Measurements from ENCODE around the gene ATG7. TPM values are rescaled to one million over a fixed set of nuclear protein-coding genes. Genes with fewer than 3 reads are reported as not detected.

Gene ATG7
- total and polyA plus RNA-seq, 4 experiments from 2014 or later = 16.9 to 32.8 (median 27.8) TPM

DNA sequence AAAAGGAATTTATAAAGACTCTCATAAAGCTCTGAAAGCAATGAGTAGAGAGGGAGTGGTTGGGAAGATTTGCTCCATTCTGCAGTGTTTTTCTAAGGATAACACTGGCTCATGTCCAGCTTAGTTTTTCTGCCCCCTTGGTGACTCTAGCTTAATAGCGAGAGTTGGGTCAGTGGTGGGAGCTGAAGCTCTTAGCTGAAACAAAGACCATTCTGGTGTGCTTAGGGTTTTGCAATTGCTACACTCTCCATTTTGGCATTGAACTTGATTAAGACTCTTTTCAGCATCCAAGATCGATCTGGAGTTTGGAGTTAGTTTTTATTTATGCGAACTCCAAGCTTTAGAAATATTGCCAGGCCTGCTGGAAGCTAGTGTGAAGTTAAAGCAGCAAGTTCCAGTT is 98.0 kb downstream of the ATG7 start:
- Histone ChIP-seq H3K27me3 (ENCODE audit: insufficient read depth, low read length) (no peaks in the 10 kb centered on the region), H3K4me1 (ENCODE audit: insufficient read depth, low read length) (no peaks in the 10 kb centered on the region), H3K4me3 (ENCODE audit: low read length in 2 of 2) (no peak overlapping the region), H3K27ac (ENCODE audit: low read depth, low read length) (no peak overlapping the region), H3K9me3 (ENCODE audit: control insufficient read depth in 1 of 2, low read length in 2 of 2) (no peaks in the 10 kb centered on the region), H3K36me3 (ENCODE audit: insufficient read depth, low read length) (peaks cover 5% of the 10 kb centered on the region)
- no peaks in the 10 kb centered on the region for H3K27me3 Mint-ChIP-seq
- no peak for DNase-seq
- H3K27ac Mint-ChIP-seq = no peak overlapping the region
- intact Hi-C loops (cut with micrococcal nuclease) = no loop called here
- CTCF ChIA-PET (ENCODE audit: partially characterized antibody) = interaction anchor here (1.2 to 2.3 kb wide), 4 partner anchors 9 to 281 kb away, joined by 3 to 12 read pairs (median 4); no protein-coding TSS in a partner anchor
- H3K4me3 Mint-ChIP-seq = no peak overlapping the region
- H3K36me3 Mint-ChIP-seq = peaks cover 42 to 52% of the 10 kb centered on the region in 2 donors
- POLR2A ChIA-PET (ENCODE audit: partially characterized antibody) = interaction anchor here (0.7 kb wide), 1 partner anchor 10 kb away, joined by 3 read pairs; no protein-coding TSS in a partner anchor
- H3K4me1 Mint-ChIP-seq = no peaks in the 10 kb centered on the region
- no peaks in the 10 kb centered on the region for H3K9me3 Mint-ChIP-seq

DNA sequence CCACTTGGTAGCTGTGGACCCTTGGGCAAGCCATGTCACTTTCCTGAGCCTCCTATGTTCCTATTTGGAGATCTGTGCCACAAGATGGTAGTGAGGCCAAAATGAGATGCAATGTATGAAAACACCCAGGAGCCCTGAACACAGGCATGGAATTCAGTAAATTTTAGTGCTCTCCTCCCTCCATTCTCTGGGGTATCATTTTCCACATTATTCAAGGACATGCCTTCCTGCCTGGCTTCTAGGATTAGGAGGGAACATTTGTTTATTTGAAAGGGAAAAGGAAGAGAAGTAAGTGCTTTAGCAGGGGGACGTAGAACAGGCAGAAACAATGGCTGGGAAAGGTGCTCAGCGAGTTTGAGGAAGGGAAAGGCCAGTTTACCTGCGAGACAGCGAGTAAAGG is 98.8 kb downstream of the ATG7 start:
- ChIA-PET POLR2A (ENCODE audit: partially characterized antibody) (no interaction called here), CTCF (ENCODE audit: partially characterized antibody) (interaction anchor here (1.2 to 2.3 kb wide), 4 partner anchors 8 to 281 kb away, joined by 3 to 12 read pairs (median 4); no protein-coding TSS in a partner anchor)
- Mint-ChIP-seq H3K9me3 (no peaks in the 10 kb centered on the region), H3K36me3 (peaks cover 36 to 48% of the 10 kb centered on the region in 2 donors), H3K4me3 (no peak overlapping the region), H3K27me3 (no peaks in the 10 kb centered on the region), H3K4me1 (no peaks in the 10 kb centered on the region), H3K27ac (peak overlapping the region in 1 of 7 donors; percentile 38)
- Histone ChIP-seq H3K27ac (ENCODE audit: low read depth, low read length) (no peak overlapping the region), H3K36me3 (ENCODE audit: insufficient read depth, low read length) (peaks cover 5% of the 10 kb centered on the region), H3K4me1 (ENCODE audit: insufficient read depth, low read length) (no peaks in the 10 kb centered on the region), H3K9me3 (ENCODE audit: control insufficient read depth in 1 of 2, low read length in 2 of 2) (no peaks in the 10 kb centered on the region), H3K27me3 (ENCODE audit: insufficient read depth, low read length) (no peaks in the 10 kb centered on the region), H3K4me3 (ENCODE audit: low read length in 2 of 2) (no peak overlapping the region)
- intact Hi-C loops (cut with micrococcal nuclease) = no loop called here
- no peak for DNase-seq

DNA sequence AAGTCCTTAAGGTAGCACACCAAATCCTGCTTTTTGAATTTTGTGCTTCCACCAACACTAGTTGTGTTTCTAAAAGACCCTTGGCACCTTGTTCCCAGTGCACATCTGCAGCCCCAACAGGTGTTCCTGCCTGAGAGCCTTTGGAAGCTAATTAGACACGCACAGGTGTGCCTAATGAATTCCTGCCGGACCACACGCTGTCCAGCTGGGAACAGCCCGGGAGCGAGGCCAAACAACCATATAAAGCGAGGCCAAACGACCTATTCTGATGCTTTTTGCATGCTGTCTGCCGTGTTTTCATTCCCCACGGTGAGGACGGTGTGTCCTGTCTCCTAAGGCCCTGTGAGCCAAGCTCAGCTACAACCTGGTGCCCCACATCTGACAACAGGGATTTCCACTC is 99.5 kb downstream of the ATG7 start:
- no peaks in the 10 kb centered on the region for H3K27me3 ChIP-seq (ENCODE audit: insufficient read depth, low read length)
- H3K27ac Mint-ChIP-seq = no peak overlapping the region
- H3K27me3 Mint-ChIP-seq = no peaks in the 10 kb centered on the region
- POLR2A ChIA-PET (ENCODE audit: partially characterized antibody) = no interaction called here
- no peaks in the 10 kb centered on the region for H3K36me3 ChIP-seq (ENCODE audit: insufficient read depth, low read length)
- CTCF ChIA-PET (ENCODE audit: partially characterized antibody) = no interaction called here
- no peaks in the 10 kb centered on the region for H3K9me3 Mint-ChIP-seq
- H3K4me1 ChIP-seq (ENCODE audit: insufficient read depth, low read length) = no peaks in the 10 kb centered on the region
- H3K4me1 Mint-ChIP-seq = no peaks in the 10 kb centered on the region
- no peak overlapping the region for H3K4me3 Mint-ChIP-seq
- no peaks in the 10 kb centered on the region for H3K9me3 ChIP-seq (ENCODE audit: control insufficient read depth in 1 of 2, low read length in 2 of 2)
- intact Hi-C loops (cut with micrococcal nuclease) = no loop called here
- no peak for DNase-seq
- peaks cover 30 to 41% of the 10 kb centered on the region in 2 donors for H3K36me3 Mint-ChIP-seq
- H3K27ac ChIP-seq (ENCODE audit: low read depth, low read length) = no peak overlapping the region
- no peak overlapping the region for H3K4me3 ChIP-seq (ENCODE audit: low read length in 2 of 2)

DNA sequence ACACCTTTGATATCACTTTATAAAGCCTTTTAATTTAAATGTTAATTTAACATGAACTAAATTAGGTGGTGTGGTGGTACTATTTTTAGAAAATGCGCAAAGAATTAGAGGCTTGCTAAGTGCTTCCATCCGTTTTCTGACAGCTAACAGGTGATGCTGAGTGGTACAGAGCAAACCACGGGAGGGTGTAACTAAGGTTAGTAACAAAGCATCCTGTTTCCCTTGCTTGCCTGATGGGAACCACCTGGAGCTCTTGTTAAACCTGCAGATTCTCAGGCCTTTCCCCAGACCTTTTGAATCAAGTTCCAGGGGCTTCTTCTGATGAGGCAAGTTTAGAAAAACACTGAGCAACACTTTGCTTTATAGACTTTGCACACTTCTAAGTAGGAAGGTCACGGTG is 101.0 kb downstream of the ATG7 start:
- Histone ChIP-seq H3K4me3 (ENCODE audit: low read length in 2 of 2) (no peak overlapping the region), H3K27ac (ENCODE audit: low read depth, low read length) (no peak overlapping the region), H3K27me3 (ENCODE audit: insufficient read depth, low read length) (no peaks in the 10 kb centered on the region), H3K4me1 (ENCODE audit: insufficient read depth, low read length) (no peaks in the 10 kb centered on the region), H3K9me3 (ENCODE audit: control insufficient read depth in 1 of 2, low read length in 2 of 2) (no peaks in the 10 kb centered on the region), H3K36me3 (ENCODE audit: insufficient read depth, low read length) (no peaks in the 10 kb centered on the region)
- Mint-ChIP-seq H3K4me3 (no peak overlapping the region), H3K27me3 (no peaks in the 10 kb centered on the region), H3K4me1 (no peaks in the 10 kb centered on the region), H3K9me3 (no peaks in the 10 kb centered on the region), H3K36me3 (peaks cover 18 to 37% of the 10 kb centered on the region in 2 donors), H3K27ac (peak overlapping the region in 1 of 7 donors; percentile 12)
- POLR2A ChIA-PET (ENCODE audit: partially characterized antibody) = no interaction called here
- intact Hi-C loops (cut with micrococcal nuclease) = no loop called here
- CTCF ChIA-PET (ENCODE audit: partially characterized antibody) = no interaction called here
- no peak for DNase-seq

DNA sequence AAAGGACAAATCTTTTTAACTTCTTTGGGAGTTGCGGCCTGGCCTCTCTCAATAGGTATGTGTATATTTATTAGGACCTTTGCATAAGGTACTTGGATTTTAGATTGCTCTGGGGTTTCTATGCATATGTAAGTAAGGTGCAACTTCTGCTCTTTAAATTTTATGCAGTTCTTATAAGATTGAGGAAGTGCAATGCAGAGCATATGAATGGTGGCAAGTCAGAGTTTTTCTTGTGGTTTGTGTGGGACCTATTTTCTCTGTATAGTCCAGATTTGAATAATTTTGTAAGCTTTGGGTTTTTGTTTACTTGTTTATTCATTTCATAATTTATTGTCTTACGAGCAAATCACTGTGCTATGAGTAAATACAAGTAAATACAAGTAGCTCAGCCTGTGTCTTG is 101.5 kb downstream of the ATG7 start:
- intact Hi-C loops (cut with micrococcal nuclease) = no loop called here
- H3K9me3 Mint-ChIP-seq = no peaks in the 10 kb centered on the region
- CTCF ChIA-PET (ENCODE audit: partially characterized antibody) = no interaction called here

DNA sequence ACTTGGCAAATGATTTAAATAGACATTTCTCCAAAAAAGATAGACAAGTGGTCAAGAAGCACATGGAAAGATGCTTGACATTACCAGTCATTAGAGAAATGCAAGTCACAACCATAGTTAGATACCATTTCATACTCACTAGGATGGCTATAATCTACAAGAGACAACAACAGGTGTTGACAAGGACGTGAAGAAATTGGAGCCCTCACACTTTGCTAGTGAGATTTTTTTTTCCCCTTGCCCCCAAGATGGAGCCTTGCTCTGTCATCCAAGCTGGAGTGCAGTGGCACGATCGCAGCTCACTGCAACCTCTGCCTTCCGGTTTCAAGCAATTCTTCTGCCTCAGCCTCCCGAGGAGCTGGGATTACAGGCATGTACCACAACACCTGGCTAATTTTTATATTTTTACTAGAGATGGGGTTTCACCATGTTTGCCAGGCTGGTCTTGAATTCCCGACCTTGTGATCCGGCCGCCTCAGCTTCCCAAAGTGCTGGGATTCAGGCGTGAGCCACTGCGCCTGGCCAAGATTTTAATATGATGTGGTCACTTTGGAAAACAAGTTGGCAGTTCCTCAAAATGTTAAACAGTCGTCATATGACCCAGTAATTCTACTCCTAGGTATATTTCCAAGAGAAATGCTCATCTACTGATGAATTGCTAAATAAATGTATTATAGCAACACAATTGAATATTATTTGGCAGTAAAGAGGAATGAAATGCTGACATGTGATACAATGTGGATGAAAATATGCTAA is 103.3 kb downstream of the ATG7 start:
- H3K36me3 ChIP-seq (ENCODE audit: insufficient read depth, low read length) = no peaks in the 10 kb centered on the region
- Mint-ChIP-seq H3K4me1 (no peaks in the 10 kb centered on the region), H3K27me3 (no peaks in the 10 kb centered on the region), H3K4me3 (no peak overlapping the region), H3K9me3 (no peaks in the 10 kb centered on the region), H3K36me3 (peaks cover 19 to 35% of the 10 kb centered on the region in 2 donors), H3K27ac (no peak overlapping the region)
- CTCF ChIA-PET (ENCODE audit: partially characterized antibody) = interaction anchor here (6.2 kb wide), 1 partner anchor 276 kb away, joined by 109 read pairs; no protein-coding TSS in a partner anchor
- no peak overlapping the region for H3K4me3 ChIP-seq (ENCODE audit: low read length in 2 of 2)
- no peaks in the 10 kb centered on the region for H3K9me3 ChIP-seq (ENCODE audit: control insufficient read depth in 1 of 2, low read length in 2 of 2)
- POLR2A ChIA-PET (ENCODE audit: partially characterized antibody) = no interaction called here
- no peaks in the 10 kb centered on the region for H3K4me1 ChIP-seq (ENCODE audit: insufficient read depth, low read length)
- intact Hi-C loops (cut with micrococcal nuclease) = no loop called here
- H3K27me3 ChIP-seq (ENCODE audit: insufficient read depth, low read length) = no peaks in the 10 kb centered on the region
- DNase-seq = no peak
- H3K27ac ChIP-seq (ENCODE audit: low read depth, low read length) = no peak overlapping the region

More for the DNA sequence above, 101.5 kb downstream of the ATG7 start:
- H3K27me3 ChIP-seq (ENCODE audit: insufficient read depth, low read length) = no peaks in the 10 kb centered on the region
- no peaks in the 10 kb centered on the region for H3K9me3 ChIP-seq (ENCODE audit: control insufficient read depth in 1 of 2, low read length in 2 of 2)
- H3K27ac Mint-ChIP-seq = peak overlapping the region in 1 of 7 donors; percentile 29
- H3K36me3 ChIP-seq (ENCODE audit: insufficient read depth, low read length) = no peaks in the 10 kb centered on the region
- no peak overlapping the region for H3K4me3 Mint-ChIP-seq
- H3K4me1 ChIP-seq (ENCODE audit: insufficient read depth, low read length) = no peaks in the 10 kb centered on the region
- DNase-seq = no peak
- no peak overlapping the region for H3K27ac ChIP-seq (ENCODE audit: low read depth, low read length)
- no peaks in the 10 kb centered on the region for H3K27me3 Mint-ChIP-seq
- no peak overlapping the region for H3K4me3 ChIP-seq (ENCODE audit: low read length in 2 of 2)
- H3K36me3 Mint-ChIP-seq = peaks cover 18 to 37% of the 10 kb centered on the region in 2 donors
- POLR2A ChIA-PET (ENCODE audit: partially characterized antibody) = no interaction called here
- no peaks in the 10 kb centered on the region for H3K4me1 Mint-ChIP-seq

DNA sequence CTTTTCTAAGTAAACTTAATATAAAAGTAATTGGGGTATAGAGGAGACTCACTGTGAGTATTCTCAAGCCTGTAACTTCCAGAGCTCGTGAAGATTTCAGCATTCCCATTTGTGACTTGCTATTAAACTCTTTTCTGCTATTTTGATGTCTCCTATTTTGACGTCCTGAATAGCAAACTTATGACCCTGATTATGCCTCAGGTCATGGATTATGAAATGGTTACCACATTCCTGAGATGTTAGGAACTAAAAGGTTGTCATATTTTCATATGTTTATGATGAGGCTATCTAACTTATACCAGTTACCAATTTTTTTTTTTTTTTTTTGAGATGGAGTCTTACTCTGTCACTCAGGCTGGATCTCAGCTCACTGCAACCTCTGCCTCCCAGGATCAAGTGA is 105.5 kb downstream of the ATG7 start:
- ChIA-PET CTCF (ENCODE audit: partially characterized antibody) (interaction anchor here (2.1 to 6.2 kb wide), 3 partner anchors 8 to 427 kb away, joined by 12 to 109 read pairs (median 41); no protein-coding TSS in a partner anchor), POLR2A (ENCODE audit: partially characterized antibody) (no interaction called here)
- Histone ChIP-seq H3K27me3 (ENCODE audit: insufficient read depth, low read length) (no peaks in the 10 kb centered on the region), H3K4me1 (ENCODE audit: insufficient read depth, low read length) (no peaks in the 10 kb centered on the region), H3K4me3 (ENCODE audit: low read length in 2 of 2) (no peak overlapping the region), H3K9me3 (ENCODE audit: control insufficient read depth in 1 of 2, low read length in 2 of 2) (no peaks in the 10 kb centered on the region), H3K36me3 (ENCODE audit: insufficient read depth, low read length) (no peaks in the 10 kb centered on the region), H3K27ac (ENCODE audit: low read depth, low read length) (no peak overlapping the region)
- no peaks in the 10 kb centered on the region for H3K9me3 Mint-ChIP-seq
- H3K4me1 Mint-ChIP-seq = no peaks in the 10 kb centered on the region
- H3K36me3 Mint-ChIP-seq = peaks cover 15 to 32% of the 10 kb centered on the region in 2 donors
- no peak overlapping the region for H3K4me3 Mint-ChIP-seq
- no peak for DNase-seq
- no peak overlapping the region for H3K27ac Mint-ChIP-seq
- intact Hi-C loops (cut with micrococcal nuclease) = loop anchor here (2.0 kb wide), 1 partner anchor 265 kb away; the partner anchor contains the start of gene VGLL4
- no peaks in the 10 kb centered on the region for H3K27me3 Mint-ChIP-seq
